Activated B cell treated with CpG ODN at 0.5 μM for 24 hours (primary cell): ENCODE data around the gene KRTAP3-3. TPM values are rescaled to one million over a fixed set of nuclear protein-coding genes. Genes with fewer than 3 reads are reported as not detected.

ENCODE experiments used
- ATAC-seq: fragments of 200-7000 bp; cut with Tn5 transposase; one replicate; pipeline ENCODE4 v1.10.0; 2021; ENCODE audit warnings: low read depth, mild to moderate bottlenecking, moderate library complexity
- CTCF ChIA-PET: fragments of 350-600 bp; sonication (Branson Sonifier 250); formaldehyde crosslinking; loops from one replicate; lab custom pipeline; 2021; ENCODE audit warnings: antibody characterized with exemption; lab: Charles Lee
- POLR2A ChIA-PET: fragments of 350-600 bp; sonication (Branson Sonifier 250); formaldehyde crosslinking; loops from one replicate; lab custom pipeline; 2021; ENCODE audit warnings: antibody characterized with exemption; lab: Charles Lee
- DNase-seq: peaks from one replicate; pipeline ENCODE4 v3.0.0; 2022
- H3K27ac Mint-ChIP-seq: one replicate; pipeline ENCODE4 v1.8.0; 2020; ENCODE audit warnings: mixed read lengths
- H3K27me3 Mint-ChIP-seq: one replicate; pipeline ENCODE4 v1.8.0; 2021; ENCODE audit warnings: mixed read lengths
- H3K36me3 Mint-ChIP-seq: one replicate; pipeline ENCODE4 v1.8.0; 2021; ENCODE audit warnings: low read depth, mixed read lengths
- H3K4me1 Mint-ChIP-seq: one replicate; pipeline ENCODE4 v1.8.0; 2021; ENCODE audit warnings: mixed read lengths
- H3K4me3 Mint-ChIP-seq: one replicate; pipeline ENCODE4 v1.8.0; 2020; ENCODE audit warnings: mild to moderate bottlenecking, mixed read lengths
- H3K9me3 Mint-ChIP-seq: one replicate; pipeline ENCODE4 v1.8.0; 2020; ENCODE audit warnings: mixed read lengths
- intact Hi-C: fragments of 100-400 bp; cut with micrococcal nuclease; formaldehyde crosslinking; loops from one replicate; pipeline ENCODE4 v1.15.1; 2024
- total RNA-seq: library from RNA; stranded (reverse); gene quantifications from 2 replicates; pipeline ENCODE4 v1.2.3, GENCODE V29; 2022
- TF ChIP-seq, protein P1 (sequence below): fragments of 200-600 bp; IDR thresholded peaks from one replicate; pipeline ENCODE4 v1.8.0; 2022; ENCODE audit warnings: antibody characterized with exemption, mild to moderate bottlenecking

KRTAP3-3 gene
- total RNA-seq, 1 donor from 2014 or later = not detected

DNA sequence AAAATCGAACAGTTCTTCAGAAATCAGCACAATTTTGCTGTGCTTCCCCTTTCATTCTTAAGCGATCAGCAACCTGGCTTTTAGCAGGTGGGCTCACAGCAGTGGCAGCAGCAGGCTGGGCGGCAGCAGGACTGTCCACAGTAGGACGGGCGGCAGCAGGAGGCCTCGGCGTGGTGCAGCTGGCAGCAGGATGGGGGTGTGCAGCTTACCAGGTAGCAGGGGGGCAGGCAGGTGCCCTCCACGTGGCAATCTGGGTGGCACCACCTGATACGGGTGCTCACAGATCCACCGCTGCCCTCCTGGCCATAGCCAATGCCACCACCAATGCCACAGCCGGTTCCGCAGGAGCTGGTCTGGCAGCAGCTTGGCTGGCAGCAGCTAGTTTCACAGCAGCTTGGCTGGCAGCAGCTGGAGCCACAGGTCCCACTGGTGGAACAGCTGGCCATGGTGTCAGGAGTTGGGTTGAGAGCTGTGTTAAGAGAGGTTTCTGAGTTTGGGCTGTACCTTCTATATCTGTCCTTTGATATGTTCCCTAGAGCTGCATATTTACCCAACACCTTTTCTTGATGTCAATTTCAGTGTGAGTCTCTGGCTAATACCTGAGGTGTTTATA is 35.8 kb upstream of the KRTAP3-3 start, which contains the start of gene KRTAP1-4:
Gene KRTAP1-4 (minus strand): TSS at position 563 of the 613 bp plus-strand sequence. CDS start 117 bp downstream, at position 446.
- ATAC-seq (no peak), DNase-seq (no peak)
- ChIA-PET POLR2A (no interaction called here), CTCF (no interaction called here)
- intact Hi-C loops = loop anchor here (5.0 kb wide), 1 partner anchor 177 kb away; no protein-coding TSS in a partner anchor
- TF ChIP-seq, protein P1, sequence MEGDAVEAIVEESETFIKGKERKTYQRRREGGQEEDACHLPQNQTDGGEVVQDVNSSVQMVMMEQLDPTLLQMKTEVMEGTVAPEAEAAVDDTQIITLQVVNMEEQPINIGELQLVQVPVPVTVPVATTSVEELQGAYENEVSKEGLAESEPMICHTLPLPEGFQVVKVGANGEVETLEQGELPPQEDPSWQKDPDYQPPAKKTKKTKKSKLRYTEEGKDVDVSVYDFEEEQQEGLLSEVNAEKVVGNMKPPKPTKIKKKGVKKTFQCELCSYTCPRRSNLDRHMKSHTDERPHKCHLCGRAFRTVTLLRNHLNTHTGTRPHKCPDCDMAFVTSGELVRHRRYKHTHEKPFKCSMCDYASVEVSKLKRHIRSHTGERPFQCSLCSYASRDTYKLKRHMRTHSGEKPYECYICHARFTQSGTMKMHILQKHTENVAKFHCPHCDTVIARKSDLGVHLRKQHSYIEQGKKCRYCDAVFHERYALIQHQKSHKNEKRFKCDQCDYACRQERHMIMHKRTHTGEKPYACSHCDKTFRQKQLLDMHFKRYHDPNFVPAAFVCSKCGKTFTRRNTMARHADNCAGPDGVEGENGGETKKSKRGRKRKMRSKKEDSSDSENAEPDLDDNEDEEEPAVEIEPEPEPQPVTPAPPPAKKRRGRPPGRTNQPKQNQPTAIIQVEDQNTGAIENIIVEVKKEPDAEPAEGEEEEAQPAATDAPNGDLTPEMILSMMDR = no peak
- no peak within 1 kb of the TSS for H3K4me3 Mint-ChIP-seq
- no peak within 1 kb of the TSS for H3K27ac Mint-ChIP-seq
- H3K4me1 Mint-ChIP-seq = no peaks in the 10 kb centered on the region
- peaks cover 44% of the 10 kb centered on the region for H3K27me3 Mint-ChIP-seq
- no peaks in the 10 kb centered on the region for H3K9me3 Mint-ChIP-seq
- H3K36me3 Mint-ChIP-seq = no peaks in the 10 kb centered on the region

DNA sequence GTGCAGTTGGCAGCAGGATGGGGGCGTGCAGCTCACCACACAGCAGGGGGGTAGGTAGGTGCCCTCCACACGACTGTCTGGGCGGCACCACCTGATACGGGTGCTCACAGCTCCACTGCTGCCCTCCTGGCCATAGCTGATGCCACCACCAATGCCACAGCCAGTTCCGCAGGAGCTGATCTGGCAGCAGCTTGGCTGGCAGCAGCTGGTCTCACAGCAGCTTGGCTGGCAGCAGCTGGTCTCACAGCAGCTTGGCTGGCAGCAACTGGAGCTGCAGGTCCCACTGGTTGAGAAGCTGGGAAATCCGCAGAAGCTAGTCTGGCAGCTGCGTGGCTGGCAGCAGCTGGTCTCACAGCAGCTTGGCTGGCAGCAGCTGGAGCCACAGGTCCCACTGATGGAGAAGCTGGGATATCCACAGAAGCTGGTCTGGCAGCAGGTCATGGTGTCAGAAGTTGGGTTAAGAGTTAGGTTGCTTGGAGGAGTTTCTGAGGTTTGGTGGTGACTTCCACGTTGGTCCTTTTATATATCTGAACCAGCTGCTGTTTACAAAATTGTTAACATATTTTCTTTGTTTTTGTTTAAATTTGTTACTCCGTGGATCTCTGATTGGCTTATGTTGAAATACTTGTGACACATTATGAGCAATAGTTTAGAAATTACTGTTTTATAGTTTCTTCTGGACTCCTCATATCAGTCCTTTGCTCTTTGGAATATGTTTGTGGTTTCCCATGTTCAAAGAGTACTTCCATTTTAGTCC is 32.9 kb upstream of the KRTAP3-3 start, which contains the start of gene KRTAP1-5:
Gene KRTAP1-5 (minus strand): TSS at position 494 of the 757 bp plus-strand sequence. CDS start 53 bp downstream, at position 441.
- peaks cover 35% of the 10 kb centered on the region for H3K27me3 Mint-ChIP-seq
- DNase-seq = no peak
- H3K27ac Mint-ChIP-seq = no peak within 1 kb of the TSS
- CTCF ChIA-PET = no interaction called here
- intact Hi-C loops = loop anchor here (5.0 kb wide), 1 partner anchor 175 kb away; no protein-coding TSS in a partner anchor
- TF ChIP-seq, protein P1 = no peak
- H3K36me3 Mint-ChIP-seq = no peaks in the 10 kb centered on the region
- no peak for ATAC-seq
- no peak within 1 kb of the TSS for H3K4me3 Mint-ChIP-seq
- H3K4me1 Mint-ChIP-seq = no peaks in the 10 kb centered on the region
- POLR2A ChIA-PET = no interaction called here
- no peaks in the 10 kb centered on the region for H3K9me3 Mint-ChIP-seq

DNA sequence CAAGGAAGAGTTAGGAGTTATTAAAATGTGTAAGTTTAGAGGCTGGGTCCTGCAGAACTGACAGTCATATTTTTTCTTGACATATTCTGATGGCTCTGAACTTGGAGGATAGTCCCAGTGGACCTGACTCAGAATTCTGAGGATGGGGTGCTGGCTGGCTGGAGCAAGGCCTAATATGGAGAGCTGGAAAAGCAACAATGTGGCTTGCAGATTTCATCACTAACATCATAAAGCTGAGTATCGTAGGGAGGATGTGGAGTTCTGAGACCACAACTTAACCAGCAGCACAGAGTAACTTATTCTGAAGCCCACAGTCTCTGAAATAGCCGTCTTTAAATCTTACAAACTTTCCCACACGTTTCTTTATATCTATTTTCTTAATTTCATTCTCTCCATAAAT is 30.7 kb upstream of the KRTAP3-3 start:
- Mint-ChIP-seq H3K4me1 (no peaks in the 10 kb centered on the region), H3K36me3 (no peaks in the 10 kb centered on the region), H3K27me3 (peaks cover 27% of the 10 kb centered on the region), H3K9me3 (peaks cover 4% of the 10 kb centered on the region), H3K27ac (no peak overlapping the region), H3K4me3 (no peak overlapping the region)
- ATAC-seq (no peak), DNase-seq (no peak)
- POLR2A ChIA-PET = no interaction called here
- CTCF ChIA-PET = no interaction called here
- intact Hi-C loops = loop anchor here (5.0 kb wide), 1 partner anchor 172 kb away; no protein-coding TSS in a partner anchor
- TF ChIP-seq, protein P1 = no peak

DNA sequence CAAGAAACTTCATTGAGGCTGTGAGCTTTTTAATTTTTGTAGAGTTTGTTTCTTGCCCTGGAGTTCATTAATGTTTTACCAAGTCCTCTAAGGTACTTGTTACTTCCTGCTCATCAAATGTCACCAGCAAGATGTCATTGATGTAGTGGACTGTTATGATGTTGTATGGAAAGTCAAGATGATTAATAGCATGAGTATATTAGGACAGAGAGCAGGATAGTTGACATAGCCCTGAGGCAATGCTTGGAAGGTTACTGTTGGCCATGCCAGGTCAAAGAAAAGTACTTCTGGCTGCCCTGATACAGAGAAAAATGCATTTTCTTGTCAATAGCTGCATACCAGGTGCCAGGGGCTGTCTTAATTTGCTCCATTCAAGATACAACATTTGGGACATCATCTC is 26.4 kb upstream of the KRTAP3-3 start:
- no peaks in the 10 kb centered on the region for H3K36me3 Mint-ChIP-seq
- no peak overlapping the region for H3K27ac Mint-ChIP-seq
- H3K4me1 Mint-ChIP-seq = no peaks in the 10 kb centered on the region
- ChIA-PET CTCF (no interaction called here), POLR2A (no interaction called here)
- TF ChIP-seq, protein P1 = no peak
- H3K4me3 Mint-ChIP-seq = no peak overlapping the region
- no peak for ATAC-seq
- H3K9me3 Mint-ChIP-seq = peaks cover 4% of the 10 kb centered on the region
- peaks cover 11% of the 10 kb centered on the region for H3K27me3 Mint-ChIP-seq
- intact Hi-C loops = no loop called here
- DNase-seq = no peak

DNA sequence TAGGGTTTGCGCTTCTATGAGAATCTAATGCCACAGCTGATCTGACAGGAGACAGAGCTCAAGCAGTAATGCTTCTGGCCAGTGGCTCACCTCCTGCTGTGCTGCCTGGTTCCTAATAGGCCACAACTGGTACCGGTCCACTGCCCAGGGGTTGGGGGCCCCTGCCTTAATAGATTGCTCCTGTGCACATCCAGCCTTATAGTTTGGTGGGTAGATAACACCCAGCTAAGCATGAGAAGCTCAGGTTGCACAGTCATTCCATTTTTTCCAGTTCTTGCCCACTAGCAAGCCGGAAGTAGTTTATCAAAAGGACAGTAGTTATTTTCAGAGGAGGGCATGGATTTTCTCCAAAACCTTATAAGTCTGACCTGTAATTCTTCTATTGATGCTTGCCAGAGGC is 25.5 kb upstream of the KRTAP3-3 start:
- intact Hi-C loops = no loop called here
- DNase-seq = no peak
- H3K36me3 Mint-ChIP-seq = no peaks in the 10 kb centered on the region
- peaks cover 4% of the 10 kb centered on the region for H3K9me3 Mint-ChIP-seq
- peaks cover 9% of the 10 kb centered on the region for H3K27me3 Mint-ChIP-seq
- TF ChIP-seq, protein P1 = no peak
- no peak overlapping the region for H3K4me3 Mint-ChIP-seq
- ChIA-PET POLR2A (no interaction called here), CTCF (no interaction called here)
- no peak overlapping the region for H3K27ac Mint-ChIP-seq
- ATAC-seq = no peak
- H3K4me1 Mint-ChIP-seq = no peaks in the 10 kb centered on the region
